MCF 10A (cell line): Measurements from ENCODE around the gene FOSL1. TPM values are rescaled to one million over a fixed set of nuclear protein-coding genes. Genes with fewer than 3 reads are reported as not detected.

Experiments
- BruUV-seq: library from RNA; stranded (reverse); fragments of 400-500 nt; replicated peaks from 2 replicates; lab custom pipeline; 2021; lab: Mats Ljungman, UMichigan
- CTCF ChIA-PET: fragments of 300-600 bp; sonication (Branson Sonifier 250); formaldehyde crosslinking; extraction: SDS; loops from one replicate; lab custom pipeline; 2021; ENCODE audit warnings: antibody characterized with exemption, inconsistent platforms; lab: Yijun Ruan, JAX
- POLR2A ChIA-PET: fragments of 300-600, 350-650 bp; sonication (Branson Sonifier 250); formaldehyde crosslinking; extraction: SDS; loops from one replicate; lab custom pipeline; 2020; ENCODE audit warnings: antibody characterized with exemption, inconsistent platforms; lab: Yijun Ruan, JAX
- DNase-seq: peaks from one replicate; pipeline ENCODE4 v3.0.0-alpha.2; 2018; ENCODE audit not compliant: unreplicated experiment
- H3K27ac Mint-ChIP-seq: one replicate; pipeline ENCODE4 v1.8.0; 2022; ENCODE audit warnings: mild to moderate bottlenecking, low read depth, mixed read lengths; ENCODE audit not compliant: unreplicated experiment
- H3K27me3 Mint-ChIP-seq: one replicate; pipeline ENCODE4 v1.8.0; 2022; ENCODE audit warnings: mixed read lengths; ENCODE audit not compliant: insufficient read depth, unreplicated experiment
- H3K36me3 Mint-ChIP-seq: one replicate; pipeline ENCODE4 v1.8.0; 2022; ENCODE audit warnings: mild to moderate bottlenecking, moderate library complexity, mixed read lengths; ENCODE audit not compliant: insufficient read depth, unreplicated experiment
- H3K4me1 Mint-ChIP-seq: one replicate; pipeline ENCODE4 v1.8.0; 2022; ENCODE audit warnings: mixed read lengths; ENCODE audit not compliant: insufficient read depth, unreplicated experiment
- H3K4me3 Mint-ChIP-seq: one replicate; pipeline ENCODE4 v1.8.0; 2022; ENCODE audit warnings: mild to moderate bottlenecking, moderate library complexity, mixed read lengths; ENCODE audit not compliant: unreplicated experiment
- H3K9me3 Mint-ChIP-seq: one replicate; pipeline ENCODE4 v1.8.0; 2022; ENCODE audit warnings: mixed read lengths; ENCODE audit not compliant: unreplicated experiment
- CTCF ChIP-seq: fragments of 200-600 bp; IDR thresholded peaks from one replicate; pipeline ENCODE4 v1.8.0; 2022; ENCODE audit warnings: antibody characterized with exemption, mild to moderate bottlenecking; ENCODE audit not compliant: unreplicated experiment
- intact Hi-C: fragments of 100-400 bp; cut with micrococcal nuclease; formaldehyde crosslinking; loops from 2 replicates; pipeline ENCODE4 v1.14.1; 2022
- total RNA-seq: library from RNA; stranded (reverse); gene quantifications from 2 replicates; pipeline ENCODE4 v1.2.3, GENCODE V29; 2022

Gene FOSL1
- total RNA-seq, 1 experiment from 2014 or later, result 124 TPM

GRCh38 chr11:65861533-65862183, 38.5 kb downstream of the FOSL1 start:
- BruUV-seq, result no TSS peak
- Mint-ChIP-seq H3K9me3 (no peaks in the 10 kb centered on the region), H3K4me1 (peaks cover 30% of the 10 kb centered on the region), H3K4me3 (peak overlapping the region; percentile 83), H3K27ac (peak overlapping the region; percentile 93), H3K27me3 (no peaks in the 10 kb centered on the region), H3K36me3 (peaks cover 42% of the 10 kb centered on the region)
- intact Hi-C loops, result no loop called here
- no peak for TF ChIP-seq CTCF
- no peak for DNase-seq
- ChIA-PET CTCF (interaction anchor here (1.0 to 4.0 kb wide), 4 partner anchors 9 to 149 kb away, joined by 3 to 64 read pairs (median 26); partner anchors contain the start of genes FIBP and KAT5), POLR2A (interaction anchor here (0.7 to 6.2 kb wide), 10 partner anchors 9 to 199 kb away, joined by 3 to 181 read pairs (median 4); partner anchors contain the start of genes BANF1, CCDC85B, EIF1AD and FIBP)

GRCh38 chr11:65861165-65861505, 39.1 kb downstream of the FOSL1 start:
- Mint-ChIP-seq H3K4me3 (peak overlapping the region; percentile 83), H3K4me1 (peaks cover 32% of the 10 kb centered on the region)
- intact Hi-C loops, result no loop called here

GRCh38 chr11:65860278-65861164, 39.7 kb downstream of the FOSL1 start, which contains the start of gene MUS81:
Gene MUS81 (plus strand): TSS chr11:65860433. CDS start chr11:65860754, 321 bp downstream.
- Mint-ChIP-seq H3K4me3 (peak within 1 kb of the TSS; percentile 83), H3K27me3 (no peaks in the 10 kb centered on the region), H3K27ac (peak within 1 kb of the TSS; percentile 93), H3K4me1 (peaks cover 32% of the 10 kb centered on the region), H3K36me3 (peaks cover 46% of the 10 kb centered on the region), H3K9me3 (no peaks in the 10 kb centered on the region)
- intact Hi-C loops, result no loop called here
- TF ChIP-seq CTCF, result peak; percentile 90
- BruUV-seq, result TSS peak; percentile 39
- CTCF ChIA-PET, result interaction anchor here (0.6 to 4.0 kb wide), 15 partner anchors 10 to 148 kb away, joined by 3 to 64 read pairs (median 4); partner anchors contain the start of genes FIBP and KAT5
- DNase-seq, result peak; percentile 99
- POLR2A ChIA-PET, result interaction anchor here (0.6 to 6.2 kb wide), 36 partner anchors 10 to 1368 kb away, joined by 3 to 181 read pairs (median 4); partner anchors contain the start of genes BANF1, C11orf68, CCDC85B and EIF1AD

More at GRCh38 chr11:65861165-65861505, 39.1 kb downstream of the FOSL1 start:
- H3K27ac Mint-ChIP-seq, result peak overlapping the region; percentile 93
- CTCF ChIA-PET, result interaction anchor here (0.7 to 4.0 kb wide), 4 partner anchors 9 to 149 kb away, joined by 4 to 64 read pairs (median 26); partner anchors contain the start of genes FIBP and KAT5
- no TSS peak for BruUV-seq
- H3K27me3 Mint-ChIP-seq, result no peaks in the 10 kb centered on the region
- no peak for TF ChIP-seq CTCF
- no peaks in the 10 kb centered on the region for H3K9me3 Mint-ChIP-seq
- peaks cover 46% of the 10 kb centered on the region for H3K36me3 Mint-ChIP-seq
- POLR2A ChIA-PET, result interaction anchor here (0.7 to 6.2 kb wide), 14 partner anchors 9 to 199 kb away, joined by 3 to 181 read pairs (median 4); partner anchors contain the start of genes BANF1, CCDC85B, EIF1AD and FIBP
- DNase-seq, result no peak
